Hepatocyte (in vitro differentiated cells): ENCODE results near the gene PTGER4.

Source experiments
- CTCF ChIP-seq: fragments of 200-600 bp; sonication (generic); IDR thresholded peaks from 2 replicates; pipeline ENCODE4 v1.5.1; 2016; ENCODE audit warnings: antibody characterized with exemption, mild to moderate bottlenecking; ENCODE audit not compliant: poor library complexity
- EZH2phosphoT487 ChIP-seq: fragments of 200-600 bp; sonication (generic); IDR thresholded peaks from one replicate; pipeline ENCODE4 v1.6.1; 2018; ENCODE audit warnings: antibody characterized with exemption, mild to moderate bottlenecking, low read depth, moderate library complexity; ENCODE audit not compliant: unreplicated experiment, severe bottlenecking

- TF ChIP-seq EZH2phosphoT487 (no peak), CTCF (no peak)
Measured at GRCh38 chr5:40691894-40692293, 12.2 kb downstream of the PTGER4 start.
